Stimulated activated CD8-positive, alpha-beta memory T cell treated with anti-CD3 and anti-CD28 coated beads, Interleukin-4, amount 100 ng/mL, for 4 hours (primary cell): ENCODE results near the gene TMEM196.

ENCODE experiments used
- DNase-seq, 2 donors: peaks; one replicate each; pipeline ENCODE4 v3.0.0-alpha.2; 2020; ENCODE audit warnings: low read depth in 2 of 2, low spot score in 1 of 2

The TMEM196 gene

DNA sequence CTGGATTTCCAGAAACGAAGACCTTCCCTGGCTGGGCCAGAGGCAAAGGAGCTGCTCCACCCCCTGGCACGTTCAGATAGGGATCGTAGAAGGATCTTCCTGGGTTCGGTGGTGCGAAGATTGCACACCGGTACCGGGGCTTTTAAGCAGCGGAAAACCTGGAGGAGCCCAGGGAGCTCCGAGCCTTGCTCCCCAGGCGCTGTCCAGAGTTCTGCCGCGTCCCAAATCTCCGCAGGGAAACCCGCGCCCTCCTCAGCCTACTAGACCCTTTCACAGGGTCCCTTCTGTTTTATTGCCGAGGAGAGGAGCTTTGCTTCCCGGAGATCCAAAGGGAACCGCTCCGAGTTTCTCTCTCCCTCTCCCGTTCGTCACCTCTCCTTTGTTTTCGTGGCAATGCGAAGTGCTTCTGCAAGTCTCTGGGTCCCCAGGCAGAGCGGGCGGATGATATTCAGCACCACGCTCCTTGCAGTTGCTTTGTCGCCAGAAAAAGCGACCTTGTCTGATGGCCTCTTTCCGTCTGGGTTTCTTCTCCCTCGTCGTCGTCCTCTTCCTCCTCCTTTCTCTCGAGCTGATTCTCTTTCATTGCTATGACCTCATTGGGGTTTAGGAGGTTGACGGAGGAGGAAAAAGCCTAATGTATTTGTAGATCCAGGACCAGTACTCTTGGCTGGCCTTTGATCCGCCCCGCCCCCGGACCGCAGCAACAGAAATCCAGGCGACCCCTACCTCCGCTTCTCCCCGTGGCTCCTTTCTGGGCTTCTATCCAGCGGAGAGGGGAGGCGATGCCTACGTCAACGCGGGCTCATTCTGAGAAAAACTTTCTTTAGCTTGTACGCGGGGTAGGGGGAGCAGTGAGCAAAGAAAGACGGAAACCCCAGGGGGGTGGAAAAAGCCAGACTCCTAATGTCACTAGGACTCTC is at the start of gene TMEM196:
Gene TMEM196 (minus strand): TSS at position 777 of the 920 bp plus-strand sequence. CDS start 921 bp downstream, outside the sequence.
- DNase-seq = no peak

DNA sequence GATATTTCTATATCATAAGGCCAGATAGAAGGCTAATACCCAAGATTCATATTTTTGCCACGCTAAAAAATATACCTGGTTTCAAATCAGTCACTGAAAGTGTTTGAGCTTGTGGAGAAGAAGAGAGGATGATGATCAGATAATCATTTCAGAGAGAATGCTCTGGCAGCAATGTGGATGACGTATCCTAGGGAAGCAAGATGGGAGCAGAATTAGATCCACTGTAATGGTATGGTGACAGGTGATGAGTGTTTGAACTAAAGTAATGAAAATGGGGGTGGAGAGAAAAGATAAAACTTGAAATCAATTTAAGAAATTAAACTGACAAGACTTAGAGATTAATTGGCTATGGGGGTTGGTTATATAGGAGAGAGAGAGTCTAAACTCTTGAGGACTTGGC is 42.7 kb upstream of the TMEM196 start:
- no peak for DNase-seq

GRCh38 chr7:19815546-19815945 is 42.1 kb upstream of the TMEM196 start:
- no peak for DNase-seq

DNA sequence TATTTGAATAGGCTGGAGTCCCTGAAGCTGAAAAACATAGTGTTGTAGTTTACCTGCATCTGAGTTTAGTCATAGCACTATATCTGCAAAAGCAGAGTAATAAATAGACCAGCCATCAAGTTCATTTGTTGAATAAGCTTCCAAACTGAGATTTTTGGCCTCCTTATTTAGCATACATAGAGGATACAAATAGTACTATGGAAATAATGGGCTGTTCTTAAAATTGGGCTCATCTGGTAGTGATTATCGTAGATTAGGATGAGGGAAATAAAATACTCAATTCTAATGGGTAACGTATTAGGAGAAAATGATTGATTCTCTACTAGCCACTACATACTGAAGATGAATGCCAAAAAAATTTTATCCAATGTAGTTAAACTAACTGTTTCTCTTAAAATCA is 41.4 kb upstream of the TMEM196 start:
- DNase-seq = no peak

- DNase-seq = no peak
These were observed 38.0 kb upstream of the TMEM196 start for GRCh38 chr7:19811386-19811785.

- no peak for DNase-seq
These were observed 25.6 kb upstream of the TMEM196 start for GRCh38 chr7:19798986-19799385.

- no peak for DNase-seq
These were observed 10.1 kb upstream of the TMEM196 start for GRCh38 chr7:19783541-19783940.

DNA sequence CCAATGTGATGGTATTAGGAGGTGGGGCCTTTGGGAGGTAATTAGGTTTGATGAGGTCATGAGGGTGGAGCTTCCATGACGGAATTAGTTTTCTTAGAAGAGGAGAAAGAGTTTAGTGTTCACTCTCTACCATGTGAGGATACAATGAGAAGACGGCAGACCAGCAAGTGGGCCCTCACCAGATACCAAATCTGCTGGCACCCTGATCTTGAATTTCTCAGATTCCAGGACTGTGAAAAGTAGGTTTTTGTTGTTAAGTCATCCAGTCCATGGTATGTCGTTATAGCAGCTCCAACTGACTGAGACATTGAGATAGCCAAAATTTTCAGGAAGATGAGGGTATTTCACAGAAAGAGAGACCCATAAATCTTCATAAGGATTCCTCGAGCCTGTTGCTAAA is 3.6 kb upstream of the TMEM196 start:
- DNase-seq = no peak

DNA sequence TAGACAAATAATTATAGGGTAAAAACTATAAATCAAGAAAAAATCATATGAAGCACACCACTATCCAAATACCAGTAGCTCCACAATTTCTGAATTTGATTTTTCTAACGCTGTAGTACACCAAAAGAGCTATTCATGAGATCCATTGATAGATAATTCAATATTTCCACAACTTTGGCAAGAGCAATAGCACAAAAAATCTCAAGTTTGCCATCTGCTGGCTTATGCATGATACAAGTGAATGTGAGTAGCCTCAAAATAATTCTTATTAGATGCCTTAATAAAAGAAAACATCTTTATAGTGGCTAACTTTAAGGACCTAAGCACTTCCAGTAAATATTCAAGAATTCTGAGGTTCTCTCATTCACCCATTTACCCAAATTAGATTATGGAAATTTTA is 2.2 kb upstream of the TMEM196 start:
- no peak for DNase-seq

GRCh38 chr7:19772306-19772705 is 1.1 kb downstream of the TMEM196 start:
- no peak for DNase-seq

DNA sequence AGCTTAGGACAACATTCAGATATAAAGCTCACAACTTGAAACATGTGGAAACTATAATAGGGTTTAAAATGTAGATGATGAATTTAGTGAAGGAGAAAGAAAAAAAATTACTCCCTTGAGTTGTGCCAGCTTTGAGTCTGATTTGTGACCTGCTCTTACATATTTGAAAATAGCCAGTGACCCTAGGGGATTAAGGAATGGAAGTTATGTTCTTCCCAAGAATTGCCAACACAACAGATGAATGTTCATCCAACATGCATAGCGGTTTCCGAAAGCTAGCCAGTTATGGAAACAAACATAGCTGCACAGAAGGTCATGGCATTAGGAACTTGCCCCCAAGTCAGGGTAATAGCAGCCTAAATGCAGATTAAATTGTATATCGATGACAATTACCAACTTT is 10.8 kb downstream of the TMEM196 start:
- no peak for DNase-seq

DNA sequence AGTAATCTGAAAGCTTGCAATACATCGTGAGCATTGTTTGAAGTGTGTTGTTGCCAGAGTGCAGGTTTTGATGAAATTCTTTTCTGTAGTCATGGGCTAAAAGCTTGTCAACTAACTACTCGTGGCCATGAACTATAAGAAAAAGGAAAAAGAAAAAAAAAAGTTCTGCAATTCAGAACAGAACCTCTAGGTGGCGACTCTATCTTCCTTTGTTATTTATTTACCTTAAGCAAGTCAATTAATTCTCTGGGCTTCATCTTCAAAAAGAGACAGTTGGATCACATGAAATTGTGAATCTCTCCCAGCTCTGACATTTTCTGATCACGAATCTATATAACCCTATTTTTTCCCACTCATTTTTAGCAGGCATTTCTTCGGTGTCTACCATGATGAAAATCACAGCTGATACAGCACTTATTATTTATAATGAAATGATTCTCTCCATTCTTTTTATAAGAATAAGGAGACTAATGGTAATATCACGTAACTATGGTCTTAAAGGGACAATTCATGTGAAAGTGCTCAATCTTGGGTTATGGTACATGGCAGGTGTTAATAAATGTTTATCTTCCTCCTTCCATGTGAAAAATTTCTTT is 18.8 kb downstream of the TMEM196 start:
- no peak for DNase-seq

DNA sequence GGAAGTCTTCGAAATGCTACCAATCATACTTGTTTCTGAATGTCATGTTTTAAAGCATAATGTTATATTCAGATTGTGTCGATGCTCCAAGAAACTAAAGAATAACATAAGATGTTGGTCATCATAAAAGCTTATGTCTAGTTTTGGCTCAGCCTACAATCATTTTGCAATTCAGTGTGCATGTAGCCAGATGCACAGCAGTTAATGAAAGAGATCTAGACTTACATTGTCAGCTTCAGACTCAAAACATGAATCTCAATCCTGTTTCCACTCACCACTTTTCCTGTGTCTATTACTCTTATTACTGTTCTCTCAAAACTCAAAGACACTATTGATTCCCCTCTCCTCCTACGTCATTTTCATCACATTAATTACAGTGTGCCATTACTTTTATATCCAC is 21.4 kb downstream of the TMEM196 start:
- DNase-seq = no peak

DNA sequence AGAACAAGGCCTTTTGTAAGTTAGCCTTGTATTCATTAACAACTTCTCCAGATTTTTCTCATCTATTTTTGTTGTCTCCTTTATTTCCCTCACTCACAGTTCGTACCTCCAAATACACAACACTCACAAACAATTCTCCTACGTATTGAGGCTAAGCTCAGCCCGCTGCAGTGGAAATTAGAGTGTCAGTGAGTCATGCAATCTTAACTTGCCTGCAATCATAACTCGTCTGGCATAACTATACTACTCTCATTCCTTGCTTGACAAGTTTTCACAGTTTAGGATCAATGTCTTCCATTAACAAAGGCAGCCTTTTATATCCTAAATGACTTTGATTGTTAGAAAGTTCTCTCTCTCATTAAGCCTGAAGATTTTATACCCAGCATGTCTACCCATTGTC is 23.8 kb downstream of the TMEM196 start:
- no peak for DNase-seq

DNA sequence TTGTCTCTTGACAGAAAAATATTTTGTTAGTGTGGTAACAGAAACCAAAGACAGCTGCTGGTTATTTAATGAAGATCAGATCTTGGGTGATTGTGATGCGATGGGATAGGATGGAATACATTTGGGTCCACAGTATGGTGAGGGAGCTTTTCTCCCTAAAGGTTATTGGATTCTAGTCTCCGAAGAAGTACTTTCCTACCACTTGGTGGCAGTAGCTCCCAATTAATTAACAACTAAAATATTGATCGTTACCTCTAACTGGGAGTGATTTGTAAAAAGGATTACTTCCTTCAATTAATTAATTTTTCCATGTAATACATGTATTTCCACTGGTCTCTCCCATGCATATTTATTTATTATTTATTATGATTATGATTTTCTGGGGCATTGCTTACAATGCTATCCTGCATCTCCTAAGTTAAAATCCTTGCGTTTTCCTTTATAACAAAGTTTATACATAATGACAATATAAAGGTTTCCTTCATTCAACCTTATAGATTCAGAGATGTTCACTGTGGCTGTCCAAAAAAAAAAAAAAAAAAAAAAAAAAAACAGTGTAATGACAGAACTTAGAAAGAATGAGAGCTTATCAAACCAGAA is 25.6 kb downstream of the TMEM196 start:
- no peak for DNase-seq

DNA sequence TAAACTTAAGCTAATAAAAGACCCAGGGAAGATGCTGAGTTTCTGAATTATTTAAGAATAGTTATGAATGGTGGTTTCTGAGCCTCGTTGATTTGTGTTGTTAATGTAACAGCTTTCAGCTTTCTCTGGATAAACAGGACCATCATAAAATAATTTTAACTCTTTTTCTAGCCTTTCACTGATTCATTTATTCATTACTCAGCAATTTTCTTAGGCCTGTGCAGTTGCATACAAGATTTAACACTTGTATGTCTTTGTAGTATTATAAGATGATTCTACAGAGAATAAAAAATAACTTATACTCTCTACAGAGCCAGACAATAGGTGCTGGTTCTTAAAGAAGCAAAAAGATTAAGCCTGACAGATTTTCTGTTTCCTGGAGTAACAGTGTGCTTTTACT is 29.3 kb downstream of the TMEM196 start:
- no peak for DNase-seq

DNA sequence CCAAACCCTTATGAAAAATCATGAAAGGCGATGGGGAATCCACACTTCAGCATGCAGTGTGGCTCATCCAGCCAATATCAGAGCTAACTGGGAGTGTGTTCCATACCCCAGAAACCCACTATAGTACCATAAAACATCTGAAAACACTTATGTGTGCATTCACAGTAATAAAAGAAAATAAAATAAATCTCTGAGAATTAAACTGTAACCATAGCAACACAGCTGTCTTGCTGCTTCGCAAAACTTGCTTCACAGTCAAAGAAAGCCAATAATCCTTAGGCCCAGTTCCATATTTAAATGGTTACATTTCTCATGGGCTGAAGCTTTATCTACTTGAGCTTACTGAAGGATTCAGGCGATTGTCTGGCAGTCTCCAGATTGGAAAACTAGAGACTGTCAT is 44.7 kb downstream of the TMEM196 start:
- DNase-seq = no peak

DNA sequence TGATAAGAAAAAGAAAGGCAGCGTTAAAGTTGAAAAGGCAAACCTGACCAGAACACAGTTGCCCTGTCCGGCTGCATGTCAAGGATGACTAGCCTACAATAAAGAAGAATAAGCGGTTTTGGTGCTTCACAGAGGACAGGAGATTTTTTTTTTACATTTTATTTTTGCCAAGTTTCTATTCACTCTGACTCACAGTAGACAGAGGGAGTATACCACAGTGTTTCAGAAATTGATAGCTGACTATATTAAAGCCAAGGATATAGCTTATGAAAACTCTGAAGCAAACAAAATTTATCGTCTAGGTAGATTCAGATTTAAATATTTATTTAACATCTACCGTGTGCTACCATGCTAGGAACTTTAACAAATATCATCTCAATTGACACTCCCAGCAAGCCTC is 47.6 kb downstream of the TMEM196 start:
- no peak for DNase-seq

DNA sequence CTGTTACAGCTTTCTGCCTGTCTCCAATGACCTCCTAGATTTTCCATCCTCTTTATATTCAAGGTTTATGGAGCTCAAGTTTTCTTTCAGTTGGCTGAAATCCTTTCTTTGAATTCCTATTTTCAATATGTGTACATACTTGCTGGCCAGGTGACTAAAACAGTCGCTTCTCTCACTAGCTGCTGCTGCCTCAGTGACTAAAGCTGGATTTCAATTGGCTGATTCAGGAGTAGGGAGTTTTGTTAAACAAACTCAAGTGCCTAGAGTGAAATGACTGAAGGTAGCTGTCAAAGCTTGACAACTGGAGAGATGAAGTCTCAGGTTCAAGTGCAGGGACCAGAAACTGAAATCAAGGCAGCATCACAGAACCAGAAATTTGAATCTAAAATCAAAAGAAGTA is 57.9 kb downstream of the TMEM196 start:
- DNase-seq = no peak

GRCh38 chr7:19713676-19714075 is 59.7 kb downstream of the TMEM196 start:
- peak in 1 of 2 donors; percentile 15 for DNase-seq

DNA sequence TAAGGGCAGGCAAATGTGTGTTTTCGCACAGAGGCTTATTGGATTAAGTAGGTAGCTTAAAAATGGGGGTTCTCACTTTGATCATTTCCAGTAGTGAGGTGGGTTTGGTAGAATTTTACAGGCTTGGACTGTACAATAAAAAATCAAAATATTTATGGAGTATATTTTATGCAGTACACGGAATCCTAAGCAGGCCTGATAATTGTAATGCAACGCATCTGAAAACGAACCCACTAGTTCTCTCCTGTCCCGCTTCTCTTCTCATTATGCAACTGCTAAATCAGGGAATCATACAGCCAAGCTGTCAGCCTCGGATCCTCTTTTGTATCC is 64.2 kb downstream of the TMEM196 start:
- no peak for DNase-seq
